GM12865 (cell line): ENCODE measurements around the gene EP300.
"Not testable (repeated sequence)": the region's sequence is repeated elsewhere in the genome, so short reads cannot be mapped to it uniquely, and the experiment has no call there.

Source experiments
- DNase-seq: peaks from one replicate; pipeline ENCODE4 v3.0.0; 2010; ENCODE audit warnings: low read depth
- H3K4me3 ChIP-seq: 2 replicates; pipeline ENCODE4 v1.5.1; 2011; ENCODE audit warnings: mild to moderate bottlenecking, low read depth, low read length, control low read depth
- TF ChIP-seq, protein P1 (sequence below): IDR thresholded peaks from 2 replicates; pipeline ENCODE4 v1.5.1; 2011; ENCODE audit warnings: low read length, control low read depth, low read depth, inconsistent platforms; ENCODE audit not compliant: insufficient read depth; ENCODE audit errors: missing control alignments

The EP300 gene

DNA sequence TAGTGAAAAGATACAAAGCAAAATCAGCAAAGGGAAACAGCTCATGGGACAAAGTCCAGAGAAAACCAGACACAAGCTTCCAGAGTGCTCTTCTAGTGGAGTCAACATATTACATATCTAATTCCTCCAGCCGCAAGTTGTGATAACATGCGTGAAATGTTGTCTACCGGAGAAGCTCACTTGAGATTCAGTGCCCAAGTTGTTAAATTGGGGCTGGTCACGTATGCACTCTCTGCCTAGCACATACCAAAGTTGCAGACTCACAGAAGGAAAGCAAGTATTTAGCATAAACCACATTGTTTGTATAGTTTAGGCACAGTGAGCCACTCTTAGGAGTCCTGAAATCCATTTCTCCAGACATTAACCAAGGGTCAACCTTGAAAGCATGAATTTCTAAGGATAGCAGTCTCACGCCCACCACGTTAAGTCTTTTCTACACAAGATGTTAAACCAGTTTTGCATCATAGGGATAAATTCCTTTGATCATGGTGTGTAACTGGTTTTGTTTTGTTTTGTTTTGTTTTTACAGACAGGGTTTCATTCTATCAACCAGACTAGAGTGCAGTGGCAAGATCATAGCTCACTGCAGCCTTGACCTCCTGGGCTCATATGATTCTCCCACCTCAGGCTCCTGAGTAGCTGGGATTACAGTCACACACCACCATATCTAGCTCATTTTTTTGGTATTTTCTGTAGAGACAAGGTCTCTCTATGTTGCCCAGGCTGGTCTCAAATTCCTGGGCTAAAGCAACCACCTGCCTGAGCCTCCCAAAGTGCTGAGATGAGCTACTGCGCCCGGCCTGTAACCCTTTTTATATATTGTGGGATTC, 39.5 kb upstream of the EP300 start:
- H3K4me3 ChIP-seq: no peak overlapping the region
- no peak for DNase-seq
- TF ChIP-seq, protein P1, sequence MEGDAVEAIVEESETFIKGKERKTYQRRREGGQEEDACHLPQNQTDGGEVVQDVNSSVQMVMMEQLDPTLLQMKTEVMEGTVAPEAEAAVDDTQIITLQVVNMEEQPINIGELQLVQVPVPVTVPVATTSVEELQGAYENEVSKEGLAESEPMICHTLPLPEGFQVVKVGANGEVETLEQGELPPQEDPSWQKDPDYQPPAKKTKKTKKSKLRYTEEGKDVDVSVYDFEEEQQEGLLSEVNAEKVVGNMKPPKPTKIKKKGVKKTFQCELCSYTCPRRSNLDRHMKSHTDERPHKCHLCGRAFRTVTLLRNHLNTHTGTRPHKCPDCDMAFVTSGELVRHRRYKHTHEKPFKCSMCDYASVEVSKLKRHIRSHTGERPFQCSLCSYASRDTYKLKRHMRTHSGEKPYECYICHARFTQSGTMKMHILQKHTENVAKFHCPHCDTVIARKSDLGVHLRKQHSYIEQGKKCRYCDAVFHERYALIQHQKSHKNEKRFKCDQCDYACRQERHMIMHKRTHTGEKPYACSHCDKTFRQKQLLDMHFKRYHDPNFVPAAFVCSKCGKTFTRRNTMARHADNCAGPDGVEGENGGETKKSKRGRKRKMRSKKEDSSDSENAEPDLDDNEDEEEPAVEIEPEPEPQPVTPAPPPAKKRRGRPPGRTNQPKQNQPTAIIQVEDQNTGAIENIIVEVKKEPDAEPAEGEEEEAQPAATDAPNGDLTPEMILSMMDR: no peak

DNA sequence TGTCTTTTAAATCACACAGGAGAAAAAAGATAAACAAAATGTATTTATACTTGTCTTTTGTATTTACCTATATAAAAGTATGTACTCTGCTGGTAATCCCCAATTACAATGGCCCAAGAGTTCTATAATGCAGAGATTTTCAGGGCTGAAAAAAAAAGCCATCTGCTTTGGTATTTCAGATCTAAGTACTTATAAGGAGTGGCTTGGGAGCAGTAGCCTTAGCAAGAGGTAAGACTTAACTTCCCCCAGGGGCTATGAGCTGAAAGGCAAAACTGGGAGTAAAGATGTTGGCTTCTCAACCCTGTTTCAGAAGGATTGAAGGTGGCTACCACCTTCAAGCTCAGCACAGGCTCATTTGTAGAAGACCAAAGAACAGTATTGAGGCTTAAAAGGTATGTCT, 35.3 kb upstream of the EP300 start:
- TF ChIP-seq, protein P1: no peak
- no peak for DNase-seq

DNA sequence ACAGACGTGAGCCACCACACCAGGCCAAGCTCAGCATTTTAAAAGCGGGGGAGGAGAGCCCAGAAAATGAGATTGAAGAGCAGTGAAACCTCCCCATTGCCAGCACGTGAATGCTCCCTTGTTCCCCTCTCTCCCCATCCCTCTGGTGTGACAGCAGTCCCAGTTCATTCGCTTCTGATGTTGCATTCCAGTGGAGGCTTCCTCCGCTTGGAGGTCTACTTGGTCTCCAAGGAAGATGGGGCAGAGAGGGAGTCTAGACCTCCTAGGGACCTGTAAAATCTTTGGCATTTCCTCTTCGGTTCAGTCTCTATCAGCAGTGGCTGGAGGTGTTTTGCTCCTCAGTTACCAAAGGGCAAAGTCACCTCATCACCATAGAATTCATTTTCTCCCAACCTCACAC, 30.2 kb upstream of the EP300 start:
- H3K4me3 ChIP-seq: no peak overlapping the region
- DNase-seq: no peak
- TF ChIP-seq, protein P1: no peak

More for the DNA sequence above, 35.3 kb upstream of the EP300 start:
- H3K4me3 ChIP-seq: no peak overlapping the region

DNA sequence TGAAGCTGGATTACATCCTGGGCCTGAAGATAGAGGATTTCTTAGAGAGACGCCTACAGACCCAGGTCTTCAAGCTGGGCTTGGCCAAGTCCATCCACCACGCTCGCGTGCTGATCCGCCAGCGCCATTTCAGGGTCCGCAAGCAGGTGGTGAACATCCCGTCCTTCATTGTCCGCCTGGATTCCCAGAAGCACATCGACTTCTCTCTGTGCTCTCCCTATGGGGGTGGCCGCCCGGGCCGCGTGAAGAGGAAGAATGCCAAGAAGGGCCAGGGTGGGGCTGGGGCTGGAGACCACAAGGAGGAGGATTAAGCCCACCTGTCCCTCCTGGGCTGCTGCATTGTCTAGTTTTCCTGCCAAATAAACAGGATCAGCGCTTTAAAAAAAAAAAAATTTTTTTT, 28.1 kb upstream of the EP300 start:
- not testable (repeated sequence) for DNase-seq, H3K4me3 ChIP-seq

DNA sequence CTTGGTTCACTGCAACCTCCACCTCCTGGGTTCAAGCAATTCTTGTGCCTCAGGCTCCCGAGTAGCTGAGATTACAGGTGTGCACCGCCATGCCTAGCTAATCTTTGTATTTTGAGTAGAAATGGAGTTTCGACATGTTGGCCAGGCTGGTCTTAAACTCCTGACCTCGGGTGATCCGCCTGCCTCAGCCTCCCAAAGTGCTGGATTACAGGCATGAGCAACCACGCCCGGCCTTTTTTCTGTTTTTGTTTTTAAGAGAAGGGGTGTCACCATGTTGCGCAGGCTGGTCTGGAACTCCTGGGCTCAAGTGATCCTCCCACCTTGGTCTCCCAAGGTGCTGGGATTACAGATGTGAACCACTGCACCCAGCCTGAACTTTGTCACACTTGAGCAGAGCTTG, 26.1 kb upstream of the EP300 start:
- not testable (repeated sequence) for DNase-seq, H3K4me3 ChIP-seq

DNA sequence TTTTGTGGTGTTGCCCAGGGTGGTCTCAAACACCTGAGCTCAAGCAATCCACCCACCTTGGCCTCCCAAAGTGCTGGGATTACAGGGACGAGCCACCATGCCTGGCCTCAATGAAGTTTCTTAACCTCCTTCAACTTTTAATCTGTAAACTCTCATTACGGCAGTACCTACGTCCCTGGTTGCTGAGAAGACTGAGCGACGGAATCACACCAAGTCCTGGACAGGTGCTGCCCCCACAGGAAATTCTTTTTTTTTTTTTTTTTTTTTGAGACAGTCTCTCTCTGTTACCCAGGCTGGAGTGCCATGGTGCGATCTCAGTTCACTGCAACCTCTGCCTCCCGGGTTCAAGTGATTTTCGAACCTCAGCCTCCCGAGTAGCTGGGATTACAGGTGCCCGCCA, 24.4 kb upstream of the EP300 start:
- H3K4me3 ChIP-seq: not testable (repeated sequence)
- peak; percentile 32 for DNase-seq

DNA sequence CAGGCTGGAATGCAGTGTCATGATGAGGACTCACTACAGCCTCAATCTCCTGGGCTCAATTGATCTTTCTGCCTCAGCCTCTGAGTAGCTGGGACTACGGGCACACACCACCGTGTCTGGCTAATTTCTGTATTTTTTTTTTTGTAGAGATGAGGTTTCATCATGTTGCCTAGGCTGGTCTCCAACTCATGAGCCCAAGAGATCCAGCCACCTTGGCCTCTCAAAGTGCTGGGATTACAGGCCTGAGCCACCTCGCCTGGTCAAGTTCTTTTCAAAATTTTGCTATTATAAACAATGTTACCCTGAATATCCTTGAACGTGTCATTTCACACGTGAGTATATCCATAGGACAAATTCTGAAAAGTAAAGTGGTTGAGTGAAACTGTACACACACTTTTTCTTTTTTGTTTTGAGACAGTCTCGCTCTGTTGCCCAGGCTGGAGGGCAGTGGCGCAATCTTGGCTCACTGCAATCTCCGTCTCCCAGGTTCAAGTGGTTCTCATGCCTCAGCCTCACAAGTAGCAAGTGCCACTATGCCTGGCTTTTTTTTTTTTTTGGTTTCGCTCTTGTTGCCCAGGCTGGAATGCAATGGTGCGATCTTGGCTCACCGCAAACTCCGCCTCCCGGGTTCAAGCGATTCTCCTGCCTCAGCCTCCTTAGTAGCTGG, 21.6 kb upstream of the EP300 start:
- no peak for DNase-seq
- H3K4me3 ChIP-seq: no peak overlapping the region
- TF ChIP-seq, protein P1: no peak

DNA sequence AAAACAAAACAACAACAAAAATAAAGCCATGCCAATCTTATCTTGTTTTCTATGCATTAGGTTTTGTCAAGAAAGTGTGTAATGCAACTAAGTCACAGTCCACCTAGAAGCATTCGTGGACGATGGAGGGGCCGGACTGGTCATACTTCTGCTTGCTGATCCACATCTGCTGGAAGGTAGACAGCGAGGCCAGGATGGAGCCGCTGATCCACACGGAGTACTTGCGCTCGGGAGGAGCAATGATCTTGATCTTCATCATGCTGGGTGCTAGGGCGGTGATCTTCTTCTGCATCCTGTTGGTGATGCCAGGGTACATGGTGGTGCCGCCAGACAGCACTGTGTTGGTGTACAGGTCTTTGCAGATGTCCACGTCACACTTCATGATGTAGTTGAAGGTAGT, 18.3 kb upstream of the EP300 start:
- H3K4me3 ChIP-seq: no peak overlapping the region
- no peak for DNase-seq
- TF ChIP-seq, protein P1: no peak
